K562 (cell line): ENCODE measurements around the gene RDH5. TPM values are rescaled to one million over a fixed set of nuclear protein-coding genes. Genes with fewer than 3 reads are reported as not detected.

ENCODE experiments used
- ATAC-seq: fragments of 200-7000 bp; cut with Tn5 transposase; 3 replicates; pipeline ENCODE4 v1.9.1; 2020; ENCODE audit warnings: moderate library complexity
- BruUV-seq: library from RNA; stranded (reverse); fragments of 400-500 nt; replicated peaks from 2 replicates; lab custom pipeline; 2021; lab: Mats Ljungman, UMichigan
- CTCF ChIA-PET: fragments of 300-600 bp; formaldehyde crosslinking; extraction: SDS; loops from one replicate; lab custom pipeline; 2021; ENCODE audit warnings: low intra/inter-chr PET ratio; lab: Yijun Ruan, JAX
- POLR2A ChIA-PET: fragments of 300-600, 350-650 bp; sonication (Branson Sonifier 250); formaldehyde crosslinking; extraction: SDS; loops from one replicate; lab custom pipeline; 2021; ENCODE audit warnings: antibody characterized with exemption, inconsistent platforms; lab: Yijun Ruan, JAX
- DNase-seq, 4 experiments: peaks; one replicate each; pipeline versions ENCODE4 v3.0.0 to v3.0.0-alpha.2; 2011 to 2018; ENCODE audit warnings: low spot score in 3 of 4, mixed read lengths in 3 of 4; ENCODE audit errors: extremely low read depth in 1 of 4
- FAIRE-seq: peaks from 2 replicates; lab custom pipeline; 2011; peaks lifted over from hg19 to GRCh38; lab: Jason Lieb, UNC
- H2AFZ ChIP-seq: 2 replicates; pipeline ENCODE4 v1.6.0; 2011; ENCODE audit warnings: low read depth, low read length, control low read depth, inconsistent platforms
- H3K27ac ChIP-seq: fragments of 200-600 bp; 3 replicates; pipeline ENCODE4 v1.8.0; 2011; ENCODE audit warnings: low read depth, mild to moderate bottlenecking, control low read depth, inconsistent platforms, low read length, moderate library complexity, mixed read lengths; ENCODE audit errors: extremely low read depth
- H3K27me3 ChIP-seq, 2 experiments: fragments of 300-600 bp in 1 of 2; 2 replicates in 1 of 2; 3 replicates in 1 of 2; pipeline versions ENCODE4 v1.6.0 to v1.8.0; 2011; ENCODE audit warnings: inconsistent platforms in 2 of 2, low read length in 2 of 2, mild to moderate bottlenecking in 1 of 2, mixed read lengths in 1 of 2, moderate library complexity in 1 of 2; ENCODE audit not compliant: control insufficient read depth in 2 of 2, insufficient read depth in 2 of 2
- H3K36me3 ChIP-seq: fragments of 300-600 bp; 3 replicates; pipeline ENCODE4 v1.8.0; 2011; ENCODE audit warnings: mild to moderate bottlenecking, low read length, inconsistent platforms; ENCODE audit not compliant: control insufficient read depth, insufficient read depth
- H3K4me1 ChIP-seq, 2 experiments: fragments of 200-600 bp in 1 of 2; replicated peaks in 1 of 2; 2 replicates in 1 of 2; 3 replicates in 1 of 2; pipeline versions ENCODE4 v1.5.1 to v1.8.0; 2011; ENCODE audit warnings: inconsistent platforms in 2 of 2, low read length in 2 of 2, mild to moderate bottlenecking in 1 of 2, mixed read lengths in 1 of 2, moderate library complexity in 1 of 2; ENCODE audit not compliant: control insufficient read depth in 2 of 2, insufficient read depth in 2 of 2
- H3K4me2 ChIP-seq: 2 replicates; pipeline ENCODE4 v1.6.1; 2011; ENCODE audit warnings: low read length, control low read depth, inconsistent platforms, mixed read lengths; ENCODE audit not compliant: insufficient read depth
- H3K4me3 ChIP-seq: fragments of 200-600 bp; sonication (generic), shearing (Covaris generic); 2 replicates; pipeline ENCODE4 v1.5.1; 2016; ENCODE audit warnings: control low read depth, inconsistent platforms
- H3K79me2 ChIP-seq: fragments of 200-600 bp; 3 replicates; pipeline ENCODE4 v1.8.0; 2011; ENCODE audit warnings: low read length, inconsistent platforms; ENCODE audit not compliant: control insufficient read depth, insufficient read depth
- H3K9ac ChIP-seq, 2 experiments: 2 replicates each; pipeline versions ENCODE4 v1.6.0 to v1.6.1; 2011; ENCODE audit warnings: low read depth in 2 of 2, low read length in 2 of 2, control low read depth in 1 of 2, inconsistent platforms in 1 of 2, mild to moderate bottlenecking in 1 of 2, mixed read lengths in 1 of 2; ENCODE audit not compliant: insufficient read depth in 1 of 2
- H3K9me1 ChIP-seq: one replicate; pipeline ENCODE4 v1.6.0; 2011; ENCODE audit warnings: inconsistent platforms, mild to moderate bottlenecking, low read length, moderate library complexity; ENCODE audit not compliant: control insufficient read depth, insufficient read depth
- H3K9me3 ChIP-seq: replicated peaks from 2 replicates; pipeline ENCODE4 v1.5.1; 2011; ENCODE audit warnings: low read depth, low read length, inconsistent platforms; ENCODE audit not compliant: control insufficient read depth, insufficient read depth
- H4K20me1 ChIP-seq: replicated peaks from 2 replicates; pipeline ENCODE4 v1.6.1; 2011; ENCODE audit warnings: low read length, inconsistent platforms, mixed read lengths; ENCODE audit not compliant: control insufficient read depth, insufficient read depth
- ARID3B ChIP-seq: fragments of 250-450 bp; sonication (Bioruptor Pico); IDR thresholded peaks from 2 replicates; pipeline ENCODE4 v1.4.0; 2020; ENCODE audit warnings: borderline replicate concordance
- E2F4 ChIP-seq: sonication (generic); formaldehyde crosslinking; IDR thresholded peaks from 2 replicates; pipeline ENCODE4 v1.8.0; 2022; ENCODE audit warnings: mild to moderate bottlenecking, low read depth, missing genetic modification reagents
- HMGN3 ChIP-seq: IDR thresholded peaks from 2 replicates; pipeline ENCODE4 v1.6.1; 2011; ENCODE audit warnings: borderline replicate concordance, low read depth, mild to moderate bottlenecking, mixed read lengths, low read length; ENCODE audit not compliant: insufficient read length; ENCODE audit errors: extremely low read depth
- ID3 ChIP-seq, 2 experiments: fragments of 250-450 bp in 1 of 2; fragments of 450-650 bp in 1 of 2; sonication (Bioruptor Pico) in 1 of 2; IDR thresholded peaks; 2 replicates each; pipeline versions ENCODE4 v1.6.1 to v1.8.0; 2016 to 2021; ENCODE audit warnings: mild to moderate bottlenecking in 2 of 2, moderate library complexity in 2 of 2, missing compliant biosample characterization in 1 of 2, missing genetic modification characterization in 1 of 2
- KAT8 ChIP-seq: fragments of 450-650 bp; IDR thresholded peaks from 2 replicates; pipeline ENCODE4 v1.6.1; 2016; ENCODE audit warnings: low read depth, mild to moderate bottlenecking
- POLR3G ChIP-seq: IDR thresholded peaks from 2 replicates; pipeline ENCODE4 v1.6.1; 2011; ENCODE audit not compliant: insufficient read length, insufficient replicate concordance; ENCODE audit errors: extremely low read depth
- RNF2 ChIP-seq: sonication (generic); IDR thresholded peaks from 2 replicates; pipeline ENCODE4 v1.6.1; 2016
- WGBS: fragments of 100-300 bp; shearing (Covaris generic); methylation state at CpG from one replicate; pipeline ENCODE4 v1.1.6; 2016; ENCODE audit warnings: low coverage, mixed read lengths; ENCODE audit not compliant: insufficient coverage; ENCODE audit errors: missing lambda C conversion rate; 5-methylcytosine and 5-hydroxymethylcytosine counted together
- in situ Hi-C: fragments of 300-500 bp; cut with MboI; formaldehyde crosslinking; loops from 4 replicates; pipeline ENCODE4 v1.15.0; 2018; ENCODE audit warnings: inconsistent platforms, mixed read lengths
- intact Hi-C: fragments of 100-400 bp; cut with micrococcal nuclease; formaldehyde crosslinking; loops from 2 replicates; pipeline ENCODE4 v1.14.2; 2022
- polyA plus RNA-seq, 8 experiments: library from polyadenylated mRNA; depleted of rRNA in 4 of 8; stranded (reverse) in 5 of 8; unstranded in 3 of 8; fragments of >200 nt; fragmentation: Nextera tagmentation in 2 of 8; fragmentation: Illumina TruSeq in 1 of 8; extraction: Ambion mirVana in 2 of 8; extraction: Trizol in 1 of 8; gene quantifications; 2 replicates each; pipeline versions ENCODE4 v1.2.1 to v1.2.3, GENCODE V29; 2011 to 2014; ENCODE audit warnings: inconsistent platforms in 1 of 8, missing spikeins in 1 of 8
- total RNA-seq, 7 experiments: library from RNA; depleted of rRNA in 6 of 7; stranded (reverse); fragments of >200 nt in 6 of 7; fragmentation: Illumina TruSeq in 2 of 7; extraction: Trizol in 2 of 7; gene quantifications; 2 replicates each; pipeline versions ENCODE4 v1.2.1 to v1.2.3, GENCODE V29; 2011 to 2021; ENCODE audit warnings: low replicate concordance in 1 of 7

The RDH5 gene
- total and polyA plus RNA-seq, 9 of the 15 experiments (the other 6 are each of a cell fraction or from before 2014, with no cell fraction given): 0.28 to 2.0 (median 1.1) TPM; not detected in 1

GRCh38 chr12:55675666-55676065, 44.5 kb upstream of the RDH5 start:
- Histone ChIP-seq H2AFZ (no peak overlapping the region), H3K4me3 (no peak overlapping the region), H4K20me1 (no peaks in the 10 kb centered on the region), H3K9me3 (no peaks in the 10 kb centered on the region), H3K27me3 (peaks cover 2 to 17% of the 10 kb centered on the region in 2 experiments; a peak in 4 of 5 replicates), H3K9ac (no peak overlapping the region), H3K27ac (no peak overlapping the region), H3K4me2 (no peak overlapping the region), H3K79me2 (no peaks in the 10 kb centered on the region), H3K9me1 (no peaks in the 10 kb centered on the region), H3K4me1 (no peaks in the 10 kb centered on the region), H3K36me3 (no peaks in the 10 kb centered on the region)
- no peak for ATAC-seq
- in situ Hi-C loops (no loop called here), intact Hi-C loops (no loop called here)
- no peak for FAIRE-seq
- 3% methylated on average over 8 of the region's 8 CpGs for WGBS
- ChIA-PET CTCF (no interaction called here), POLR2A (no interaction called here)
- no TSS peak for BruUV-seq
- TF ChIP-seq KAT8 (no peak), ID3 (CRISPR knock-in tag; IDR thresholded peaks at IDR 0.05) (no peak), ID3 (tag; IDR thresholded peaks at IDR 0.05) (no peak), POLR3G (no peak), RNF2 (no peak), ARID3B (CRISPR knock-in tag) (no peak), HMGN3 (no peak), E2F4 (CRISPR knock-in tag) (no peak)
- no peak for DNase-seq
